Stimulated activated CD4-positive, alpha-beta T cell treated with anti-CD3 and anti-CD28 coated beads, Interleukin-2, amount 100 ng/mL, for 24 hours (primary cell): ENCODE measurements around the gene PMPCA.
"Not testable (repeated sequence)": the region's sequence is repeated elsewhere in the genome, so short reads cannot be mapped to it uniquely, and the experiment has no call there.

Experiments used
- DNase-seq, 2 donors: peaks; one replicate each; pipeline ENCODE4 v3.0.0-alpha.2; 2020

PMPCA gene

GRCh38 chr9:136395345-136396218, 14.9 kb upstream of the PMPCA start:
- DNase-seq, result no peak

- no peak for DNase-seq
Observed at GRCh38 chr9:136396219-136396515, 14.3 kb upstream of the PMPCA start.

- DNase-seq, result no peak
Observed at GRCh38 chr9:136397643-136398042, 12.8 kb upstream of the PMPCA start.

GRCh38 chr9:136398286-136398685, 12.2 kb upstream of the PMPCA start:
- DNase-seq, result no peak

GRCh38 chr9:136399176-136400037, 11.1 kb upstream of the PMPCA start:
- peak; percentile 48 to 61 for DNase-seq

- peak; percentile 90 to 91 for DNase-seq
Observed at GRCh38 chr9:136400038-136400834, 10.2 kb upstream of the PMPCA start, which contains the start of gene SNAPC4. SNAPC4 (minus strand) TSS chr9:136400170; CDS start chr9:136398428, 1,742 bp downstream.

GRCh38 chr9:136401173-136401922, 9.1 kb upstream of the PMPCA start:
- DNase-seq, result no peak

- DNase-seq, result no peak
Observed at GRCh38 chr9:136402067-136402466, 8.4 kb upstream of the PMPCA start.

- peak; percentile 74 to 75 for DNase-seq
Observed at GRCh38 chr9:136403538-136403914, 6.9 kb upstream of the PMPCA start.

GRCh38 chr9:136403915-136404800, 6.3 kb upstream of the PMPCA start:
- DNase-seq, result peak; percentile 54 to 58

- DNase-seq, result no peak
Observed at GRCh38 chr9:136404801-136405136, 5.7 kb upstream of the PMPCA start.

GRCh38 chr9:136405481-136405880, 5.0 kb upstream of the PMPCA start:
- DNase-seq, result no peak

- DNase-seq, result not testable (repeated sequence)
Observed at GRCh38 chr9:136405904-136406303, 4.6 kb upstream of the PMPCA start.

GRCh38 chr9:136407061-136407460, 3.4 kb upstream of the PMPCA start:
- DNase-seq, result not testable (repeated sequence)

GRCh38 chr9:136407911-136408310, 2.5 kb upstream of the PMPCA start:
- DNase-seq, result no peak

- peak; percentile 46 to 51 for DNase-seq
Observed at GRCh38 chr9:136409557-136410455, 652 bp upstream of the PMPCA start.

GRCh38 chr9:136411378-136411777, 920 bp downstream of the PMPCA start:
- DNase-seq, result no peak

GRCh38 chr9:136412962-136413361, 2.5 kb downstream of the PMPCA start:
- DNase-seq, result no peak

GRCh38 chr9:136416427-136416826, 6.0 kb downstream of the PMPCA start:
- no peak for DNase-seq

GRCh38 chr9:136416914-136417313, 6.5 kb downstream of the PMPCA start:
- no peak for DNase-seq
